Peyer's patch (tissue), 4 donors: Measurements from ENCODE around the gene BIN1.

Source experiments
- CTCF ChIP-seq, 6 experiments: fragments of 450-650 bp in 4 of 6; fragments of 200-600 bp in 2 of 6; sonication (generic) in 1 of 6; IDR thresholded peaks; one replicate each; pipeline ENCODE4 v1.5.1; 2017 to 2019; ENCODE audit warnings: antibody characterized with exemption in 6 of 6, mild to moderate bottlenecking in 3 of 6, moderate library complexity in 1 of 6
- POLR2A ChIP-seq, 2 donors: fragments of 450-650 bp; IDR thresholded peaks; one replicate each; pipeline ENCODE4 v1.5.1; 2017; ENCODE audit warnings: antibody characterized with exemption in 2 of 2, mild to moderate bottlenecking in 2 of 2, moderate library complexity in 2 of 2

GRCh38 chr2:127072396-127072795, 34.6 kb downstream of the BIN1 start:
- TF ChIP-seq POLR2A (IDR thresholded peaks at IDR 0.05) (no peak), CTCF (IDR thresholded peaks at IDR 0.05) (no peak)
